Fibroblast of pulmonary artery (primary cell): ENCODE measurements around the gene GDA.

Source experiments
- DNase-seq: peaks from one replicate; pipeline ENCODE4 v3.0.0-alpha.2; 2010; ENCODE audit warnings: low read depth
- H3K4me3 ChIP-seq: replicated peaks from 2 replicates; pipeline ENCODE4 v1.5.1; 2011; ENCODE audit warnings: low read depth, mild to moderate bottlenecking, control low read depth, low read length, moderate library complexity
- CTCF ChIP-seq: IDR thresholded peaks from 2 replicates; pipeline ENCODE4 v1.5.1; 2011; ENCODE audit warnings: mild to moderate bottlenecking, control low read depth, low read length, inconsistent platforms; ENCODE audit errors: missing control alignments

GDA gene

GRCh38 chr9:72147676-72148075, 1.6 kb upstream of the GDA start:
- H3K4me3 ChIP-seq = no peak overlapping the region
- no peak for DNase-seq
- no peak for TF ChIP-seq CTCF

- DNase-seq = no peak
- TF ChIP-seq CTCF = no peak
- no peak overlapping the region for H3K4me3 ChIP-seq
Measured at GRCh38 chr9:72150127-72150526, 887 bp downstream of the GDA start.

GRCh38 chr9:72150661-72151060, 1.4 kb downstream of the GDA start:
- no peak for DNase-seq

GRCh38 chr9:72151104-72151503, 1.9 kb downstream of the GDA start:
- TF ChIP-seq CTCF = no peak
- no peak overlapping the region for H3K4me3 ChIP-seq
- DNase-seq = no peak

More at GRCh38 chr9:72150661-72151060, 1.4 kb downstream of the GDA start:
- no peak for TF ChIP-seq CTCF
- no peak overlapping the region for H3K4me3 ChIP-seq

- no peak for TF ChIP-seq CTCF
- H3K4me3 ChIP-seq = no peak overlapping the region
- DNase-seq = no peak
Measured at GRCh38 chr9:72154468-72155285, 5.4 kb downstream of the GDA start.

GRCh38 chr9:72155301-72155700, 6.1 kb downstream of the GDA start:
- DNase-seq = no peak
- H3K4me3 ChIP-seq = no peak overlapping the region
- no peak for TF ChIP-seq CTCF

GRCh38 chr9:72156586-72156985, 7.3 kb downstream of the GDA start:
- no peak overlapping the region for H3K4me3 ChIP-seq
- TF ChIP-seq CTCF = no peak
- no peak for DNase-seq
